Panc1 (cell line): ENCODE data around the gene PSME3IP1. TPM values are rescaled to one million over a fixed set of nuclear protein-coding genes. Genes with fewer than 3 reads are reported as not detected.

Source experiments
- ATAC-seq: fragments of 200-7000 bp; cut with Tn5 transposase; 2 replicates; pipeline ENCODE4 v1.9.1; 2020; ENCODE audit warnings: mild to moderate bottlenecking, moderate library complexity
- BruUV-seq: library from RNA; stranded (reverse); fragments of 400-500 nt; replicated peaks from 2 replicates; lab custom pipeline; 2021; lab: Mats Ljungman, UMichigan
- CTCF ChIA-PET: fragments of 300-600 bp; sonication (Branson Sonifier 250); formaldehyde crosslinking; loops from one replicate; lab custom pipeline; 2022; ENCODE audit warnings: antibody characterized with exemption; lab: Charles Lee
- POLR2A ChIA-PET: fragments of 300-600 bp; sonication (Branson Sonifier 250); formaldehyde crosslinking; loops from one replicate; lab custom pipeline; 2022; ENCODE audit warnings: antibody characterized with exemption; lab: Charles Lee
- DNase-seq: peaks from one replicate; pipeline ENCODE4 v3.0.0-alpha.2; 2010; ENCODE audit warnings: low read depth, low spot score
- H3K27ac ChIP-seq: 2 replicates; pipeline ENCODE4 v1.5.1; 2011; ENCODE audit warnings: mild to moderate bottlenecking, low read length, inconsistent platforms
- H3K27me3 ChIP-seq: fragments of 200-500 bp; sonication (Bioruptor generic); 2 replicates; pipeline ENCODE4 v1.6.0; 2014; ENCODE audit warnings: low read length, inconsistent platforms; ENCODE audit not compliant: control insufficient read depth, insufficient read depth
- H3K36me3 ChIP-seq: fragments of 200-500 bp; sonication (Bioruptor generic); 2 replicates; pipeline ENCODE4 v1.5.1; 2014; ENCODE audit warnings: inconsistent platforms, mild to moderate bottlenecking, low read length, moderate library complexity; ENCODE audit not compliant: control insufficient read depth, insufficient read depth
- H3K4me1 ChIP-seq: 2 replicates; pipeline ENCODE4 v1.5.1; 2011; ENCODE audit warnings: inconsistent platforms, mild to moderate bottlenecking, low read length, moderate library complexity; ENCODE audit not compliant: control insufficient read depth, insufficient read depth
- H3K4me3 ChIP-seq, 2 experiments: 2 replicates each; pipeline ENCODE4 v1.5.1; 2011 to 2012; ENCODE audit warnings: low read depth in 2 of 2, low read length in 2 of 2, mild to moderate bottlenecking in 2 of 2, inconsistent platforms in 1 of 2, moderate library complexity in 1 of 2
- H3K9me3 ChIP-seq: fragments of 200-500 bp; sonication (Bioruptor generic); 2 replicates; pipeline ENCODE4 v1.5.1; 2014; ENCODE audit warnings: low read depth, mild to moderate bottlenecking, inconsistent platforms, low read length, moderate library complexity; ENCODE audit not compliant: control insufficient read depth, insufficient read depth
- CTCF ChIP-seq: fragments of 450-650 bp; IDR thresholded peaks from 2 replicates; pipeline ENCODE4 v1.5.1; 2017; ENCODE audit warnings: mild to moderate bottlenecking
- POLR2AphosphoS5 ChIP-seq: IDR thresholded peaks from 2 replicates; pipeline ENCODE4 v1.6.1; 2012; ENCODE audit warnings: mild to moderate bottlenecking, low read depth, low read length, moderate library complexity
- REST ChIP-seq, 2 experiments: IDR thresholded peaks; 2 replicates each; pipeline ENCODE4 v1.6.1; 2011 to 2012; ENCODE audit warnings: low read depth in 2 of 2, control low read depth in 1 of 2, low read length in 1 of 2, mild to moderate bottlenecking in 1 of 2, moderate library complexity in 1 of 2; ENCODE audit not compliant: insufficient read depth in 1 of 2
- SIN3A ChIP-seq: IDR thresholded peaks from 2 replicates; pipeline ENCODE4 v1.6.1; 2012; ENCODE audit warnings: low read depth, mild to moderate bottlenecking, low read length, moderate library complexity, borderline replicate concordance; ENCODE audit not compliant: insufficient read depth
- TCF7L2 ChIP-seq: IDR thresholded peaks from 2 replicates; pipeline ENCODE4 v1.6.1; 2011; ENCODE audit warnings: mild to moderate bottlenecking, low read depth, low read length, inconsistent platforms
- in situ Hi-C: cut with HindIII; loops from 2 replicates; pipeline ENCODE4 v1.10.0; 2016; ENCODE audit warnings: low sequenced_read_pairs, low pct_unique_long_range_greater_than_20kb
- intact Hi-C: fragments of 100-400 bp; cut with micrococcal nuclease; formaldehyde crosslinking; loops from one replicate; pipeline ENCODE4 v1.10.0; 2022; ENCODE audit not compliant: unreplicated experiment
- total RNA-seq: library from RNA; stranded (reverse); gene quantifications from one replicate; pipeline ENCODE4 v1.2.1, GENCODE V29; 2021; ENCODE audit not compliant: unreplicated experiment

The PSME3IP1 gene
- total RNA-seq, 1 experiment from 2014 or later: 67.6 TPM

- H3K36me3 ChIP-seq: no peaks in the 10 kb centered on the region
- DNase-seq: no peak
- no peak for ATAC-seq
- intact Hi-C loops: no loop called here
- CTCF ChIA-PET: no interaction called here
- in situ Hi-C loops: no loop called here
- no peak overlapping the region for H3K27ac ChIP-seq
- H3K4me1 ChIP-seq: no peaks in the 10 kb centered on the region
- POLR2A ChIA-PET: no interaction called here
- no TSS peak for BruUV-seq
- no peaks in the 10 kb centered on the region for H3K27me3 ChIP-seq
- no peak for TF ChIP-seq REST (IDR thresholded peaks at IDR 0.05; ENCODE audit: insufficient read depth in 1 of 2, low read depth in 2 of 2, low read length in 1 of 2)
- TF ChIP-seq SIN3A: no peak
- TF ChIP-seq CTCF: no peak
- TF ChIP-seq TCF7L2: no peak
- TF ChIP-seq POLR2AphosphoS5: no peak
- no peak overlapping the region for H3K4me3 ChIP-seq
- H3K9me3 ChIP-seq: no peaks in the 10 kb centered on the region
Observed at GRCh38 chr16:57131351-57131970, 54.4 kb downstream of the PSME3IP1 start.

GRCh38 chr16:57130950-57131321, 54.9 kb downstream of the PSME3IP1 start:
- ChIA-PET POLR2A (no interaction called here), CTCF (no interaction called here)
- Histone ChIP-seq H3K9me3 (no peaks in the 10 kb centered on the region), H3K4me1 (no peaks in the 10 kb centered on the region), H3K27me3 (no peaks in the 10 kb centered on the region), H3K4me3 (no peak overlapping the region), H3K27ac (no peak overlapping the region), H3K36me3 (no peaks in the 10 kb centered on the region)
- no TSS peak for BruUV-seq
- intact Hi-C loops (no loop called here), in situ Hi-C loops (no loop called here)
- DNase-seq: no peak
- TF ChIP-seq CTCF (no peak), POLR2AphosphoS5 (no peak), REST (IDR thresholded peaks at IDR 0.05; ENCODE audit: insufficient read depth in 1 of 2, low read depth in 2 of 2, low read length in 1 of 2) (no peak), TCF7L2 (no peak), SIN3A (no peak)
- ATAC-seq: no peak
